Kidney (tissue), 14 donors: ENCODE measurements around the gene NT5C1A. TPM values are rescaled to one million over a fixed set of nuclear protein-coding genes. Genes with fewer than 3 reads are reported as not detected.

Experiments
- DNase-seq, 5 donors: peaks; one replicate each; pipeline ENCODE4 v3.0.0-alpha.2; 2013 to 2020
- FAIRE-seq: peaks from 2 replicates; lab custom pipeline; 2012; peaks lifted over from hg19 to GRCh38; lab: Jason Lieb, UNC
- H3K27ac ChIP-seq, 2 donors: one replicate each; pipeline ENCODE4 v1.7.0; 2013; ENCODE audit warnings: low read depth in 2 of 2, low read length in 2 of 2, inconsistent platforms in 1 of 2
- H3K27me3 ChIP-seq: one replicate; pipeline ENCODE4 v1.7.1; 2013; ENCODE audit warnings: low read length, inconsistent platforms; ENCODE audit not compliant: control insufficient read depth, insufficient read depth
- H3K36me3 ChIP-seq, 3 donors: one replicate each; pipeline versions ENCODE4 v1.7.0 to v1.7.1; 2013; ENCODE audit warnings: low read length in 3 of 3, control low read depth in 1 of 3, inconsistent platforms in 1 of 3; ENCODE audit not compliant: insufficient read depth in 3 of 3, control insufficient read depth in 2 of 3
- H3K4me1 ChIP-seq, 3 donors: one replicate each; pipeline versions ENCODE4 v1.7.0 to v1.7.1; 2013; ENCODE audit warnings: low read length in 3 of 3, inconsistent platforms in 1 of 3, low read depth in 1 of 3; ENCODE audit not compliant: control insufficient read depth in 2 of 3, insufficient read depth in 2 of 3
- H3K4me3 ChIP-seq, 3 donors: one replicate each; pipeline versions ENCODE4 v1.7.0 to v1.8.1; 2013; ENCODE audit warnings: low read length in 3 of 3, control low read depth in 1 of 3, inconsistent platforms in 1 of 3
- H3K9ac ChIP-seq, 3 donors: one replicate each; pipeline versions ENCODE4 v1.7.0 to v1.7.1; 2013; ENCODE audit warnings: low read length in 3 of 3, control low read depth in 1 of 3, inconsistent platforms in 1 of 3
- H3K9me3 ChIP-seq, 3 donors: one replicate each; pipeline versions ENCODE4 v1.7.0 to v1.7.1; 2013; ENCODE audit warnings: low read length in 3 of 3, control low read depth in 1 of 3, inconsistent platforms in 1 of 3; ENCODE audit not compliant: control insufficient read depth in 2 of 3, insufficient read depth in 1 of 3
- CTCF ChIP-seq: IDR thresholded peaks from 3 replicates; pipeline ENCODE4 v1.5.1; 2012; ENCODE audit warnings: mild to moderate bottlenecking, moderate library complexity, borderline replicate concordance; ENCODE audit not compliant: insufficient read depth; ENCODE audit errors: extremely low read depth
- intact Hi-C: fragments of 100-400 bp; cut with DNase I; formaldehyde crosslinking; loops from one replicate; pipeline ENCODE4 v1.11.1; 2022
- polyA plus RNA-seq: library from polyadenylated mRNA; stranded (reverse); fragments of 350-450 nt; fragmentation: Illumina TruSeq; extraction: RNeasy Lipid Tissue Mini Kit (QIAGEN cat#74804); gene quantifications from one replicate; pipeline ENCODE4 v1.2.3, GENCODE V29; 2014; ENCODE audit warnings: low read depth, low replicate concordance; ENCODE audit not compliant: insufficient read depth
- total RNA-seq: library from RNA; stranded (reverse); fragmentation: NEBNext Ultra II Directional; extraction: Animal tissue kit (Norgen Biotek cat#: 25700); gene quantifications from one replicate; pipeline ENCODE4 v1.2.1, GENCODE V29; 2021
- donor health status: control.
- donor health status: control.
- donor health status: control.
- donor health status: control.
- donor health status: control.
- donor health status: DM: yes; HTN: yes; CAD: no.
- donor health status: Normal renal cell carcinoma (clear cell type).

NT5C1A gene
- total and polyA plus RNA-seq, 2 donors from 2014 or later: 0.62 to 2.0 TPM

- Histone ChIP-seq H3K9ac (no peak overlapping the region), H3K27ac (peak overlapping the region in 1 of 2 donors; percentile 2), H3K4me1 (peaks cover 0 to 7% (median 0%) of the 10 kb centered on the region in 3 donors), H3K9me3 (no peaks in the 10 kb centered on the region), H3K27me3 (peaks cover 4% of the 10 kb centered on the region), H3K36me3 (no peaks in the 10 kb centered on the region), H3K4me3 (no peak overlapping the region)
- FAIRE-seq (no peak), DNase-seq (peak in 1 of 5 donors; percentile 79)
- no peak for TF ChIP-seq CTCF
- intact Hi-C loops: no loop called here
Observed at GRCh38 chr1:39676948-39677548, 5.1 kb upstream of the NT5C1A start.

- intact Hi-C loops: no loop called here
- no peaks in the 10 kb centered on the region for H3K36me3 ChIP-seq
- H3K4me3 ChIP-seq: no peak overlapping the region
- TF ChIP-seq CTCF: no peak
- H3K4me1 ChIP-seq: peaks cover 0 to 9% (median 0%) of the 10 kb centered on the region in 3 donors
- H3K27ac ChIP-seq: no peak overlapping the region
- peak in 1 of 5 donors; percentile 78 for DNase-seq
- no peaks in the 10 kb centered on the region for H3K9me3 ChIP-seq
- H3K9ac ChIP-seq: no peak overlapping the region
- H3K27me3 ChIP-seq: peaks cover 3% of the 10 kb centered on the region
- no peak for FAIRE-seq
Observed at GRCh38 chr1:39675220-39675619, 3.3 kb upstream of the NT5C1A start.

- Histone ChIP-seq H3K9me3 (no peaks in the 10 kb centered on the region), H3K27ac (no peak overlapping the region), H3K27me3 (peaks cover 3% of the 10 kb centered on the region), H3K36me3 (no peaks in the 10 kb centered on the region), H3K4me1 (peaks cover 0 to 9% (median 0%) of the 10 kb centered on the region in 3 donors), H3K4me3 (no peak overlapping the region), H3K9ac (no peak overlapping the region)
- intact Hi-C loops: no loop called here
- no peak for TF ChIP-seq CTCF
- FAIRE-seq (no peak), DNase-seq (no peak)
Observed at GRCh38 chr1:39673215-39673614, 1.3 kb upstream of the NT5C1A start.
